K562 (cell line): Measurements from ENCODE around the gene WFIKKN2. TPM values are rescaled to one million over a fixed set of nuclear protein-coding genes. Genes with fewer than 3 reads are reported as not detected.

ENCODE experiments used
- CTBP1 ChIP-seq: fragments of 450-650 bp; IDR thresholded peaks from 2 replicates; pipeline ENCODE4 v1.6.1; 2016; ENCODE audit warnings: borderline replicate concordance
- CXXC5 ChIP-seq: fragments of 250-450 bp; sonication (Bioruptor Pico); IDR thresholded peaks from 2 replicates; pipeline ENCODE4 v1.8.0; 2022; ENCODE audit warnings: inconsistent platforms, mild to moderate bottlenecking, moderate library complexity
- E4F1 ChIP-seq: fragments of 250-450 bp; sonication (Bioruptor Pico); IDR thresholded peaks from 2 replicates; pipeline ENCODE4 v1.5.0; 2021; ENCODE audit warnings: mild to moderate bottlenecking, borderline replicate concordance
- GABPB2 ChIP-seq: fragments of 250-450 bp; sonication (Bioruptor Pico); conservative IDR thresholded peaks from 2 replicates; pipeline ENCODE4 v1.5.1; 2021; ENCODE audit warnings: mild to moderate bottlenecking
- GTF2B ChIP-seq: IDR thresholded peaks from 2 replicates; pipeline ENCODE4 v1.6.1; 2011; ENCODE audit not compliant: insufficient read length; ENCODE audit errors: extremely low read depth
- HDGF ChIP-seq: fragments of 450-650 bp; IDR thresholded peaks from 2 replicates; pipeline ENCODE4 v1.6.1; 2016
- HLTF ChIP-seq: fragments of 450-650 bp; IDR thresholded peaks from 2 replicates; pipeline ENCODE4 v1.6.1; 2016
- KAT8 ChIP-seq: fragments of 450-650 bp; IDR thresholded peaks from 2 replicates; pipeline ENCODE4 v1.6.1; 2016; ENCODE audit warnings: low read depth, mild to moderate bottlenecking
- MAX ChIP-seq: sonication (generic); formaldehyde crosslinking; IDR thresholded peaks from 2 replicates; pipeline ENCODE4 v1.9.0; 2022; ENCODE audit warnings: mild to moderate bottlenecking, missing genetic modification reagents
- NFRKB ChIP-seq: fragments of 450-650 bp; IDR thresholded peaks from 2 replicates; pipeline ENCODE4 v1.6.1; 2016; ENCODE audit warnings: low read depth
- NR2C1 ChIP-seq, 2 experiments: fragments of 450-650 bp; IDR thresholded peaks; 2 replicates each; pipeline ENCODE4 v1.6.1; 2017; ENCODE audit warnings: mild to moderate bottlenecking in 2 of 2, antibody characterized with exemption in 1 of 2, inconsistent platforms in 1 of 2, missing compliant biosample characterization in 1 of 2, missing genetic modification characterization in 1 of 2
- PKNOX1 ChIP-seq: fragments of 450-650 bp; IDR thresholded peaks from 2 replicates; pipeline ENCODE4 v1.6.1; 2016
- RAD21 ChIP-seq, 2 experiments: fragments of 250-450 bp in 1 of 2; fragments of 450-650 bp in 1 of 2; sonication (Bioruptor Pico) in 1 of 2; formaldehyde crosslinking in 1 of 2; IDR thresholded peaks in 1 of 2; conservative IDR thresholded peaks in 1 of 2; 2 replicates each; pipeline versions ENCODE4 v1.4.0 to v1.8.0; 2020 to 2022; ENCODE audit warnings: mild to moderate bottlenecking in 2 of 2, moderate library complexity in 1 of 2
- SLC30A9 ChIP-seq: fragments of 250-450 bp; sonication (Bioruptor Pico); IDR thresholded peaks from 2 replicates; pipeline ENCODE4 v1.8.0; 2022; ENCODE audit warnings: mild to moderate bottlenecking, moderate library complexity
- TBP ChIP-seq: optimal IDR thresholded peaks from 2 replicates; pipeline ENCODE3; 2011; ENCODE audit warnings: low read depth, low read length, improper control_type of control experiment
- TFE3 ChIP-seq: fragments of 450-650 bp; formaldehyde crosslinking; IDR thresholded peaks from 2 replicates; pipeline ENCODE4 v1.4.0; 2020; ENCODE audit warnings: mild to moderate bottlenecking, mixed read lengths
- ZNF395 ChIP-seq: fragments of 200-800 bp; sonication (Bioruptor generic); IDR thresholded peaks from 2 replicates; pipeline ENCODE4 v1.6.1; 2017; ENCODE audit warnings: missing genetic modification characterization, missing compliant biosample characterization
- ZNF511 ChIP-seq: sonication (generic); formaldehyde crosslinking; IDR thresholded peaks from 2 replicates; pipeline ENCODE4 v1.8.0; 2022; ENCODE audit warnings: mild to moderate bottlenecking, missing genetic modification reagents
- ZNF830 ChIP-seq: fragments of 250-450 bp; sonication (Bioruptor Pico); IDR thresholded peaks from 2 replicates; pipeline ENCODE4 v1.5.0; 2021; ENCODE audit warnings: mild to moderate bottlenecking
- ZSCAN29 ChIP-seq: fragments of 450-650 bp; IDR thresholded peaks from 2 replicates; pipeline ENCODE4 v1.6.1; 2017
- polyA plus RNA-seq, 8 experiments: library from polyadenylated mRNA; depleted of rRNA in 4 of 8; stranded (reverse) in 5 of 8; unstranded in 3 of 8; fragments of >200 nt; fragmentation: Nextera tagmentation in 2 of 8; fragmentation: Illumina TruSeq in 1 of 8; extraction: Ambion mirVana in 2 of 8; extraction: Trizol in 1 of 8; gene quantifications; 2 replicates each; pipeline versions ENCODE4 v1.2.1 to v1.2.3, GENCODE V29; 2011 to 2014; ENCODE audit warnings: inconsistent platforms in 1 of 8, missing spikeins in 1 of 8
- total RNA-seq, 7 experiments: library from RNA; depleted of rRNA in 6 of 7; stranded (reverse); fragments of >200 nt in 6 of 7; fragmentation: Illumina TruSeq in 2 of 7; extraction: Trizol in 2 of 7; gene quantifications; 2 replicates each; pipeline versions ENCODE4 v1.2.1 to v1.2.3, GENCODE V29; 2011 to 2021; ENCODE audit warnings: low replicate concordance in 1 of 7

Gene WFIKKN2
- total and polyA plus RNA-seq, 9 of the 15 experiments (the other 6 are each of a cell fraction or from before 2014, with no cell fraction given) = 0.07 TPM; not detected in 8

GRCh38 chr17:50865060-50865867 lies 29.9 kb downstream of the WFIKKN2 start (continued):
- no peak for TF ChIP-seq KAT8
- no peak for TF ChIP-seq ZNF395 (CRISPR knock-in tag)
- TF ChIP-seq PKNOX1 = peak; percentile 51; the same call in 1 of the 2 replicates
- no peak for TF ChIP-seq ZNF511 (CRISPR knock-in tag)
- no peak for TF ChIP-seq GTF2B
- no peak for TF ChIP-seq RAD21 (CRISPR knock-in tag; conservative IDR thresholded peaks at IDR 0.05 in 1 of 2, IDR thresholded peaks at IDR 0.05 in 1 of 2)
- TF ChIP-seq E4F1 (CRISPR knock-in tag) = no peak
- TF ChIP-seq TBP = peak; percentile 20
- peak; percentile 13; the same call in 1 of the 2 replicates for TF ChIP-seq HLTF
- no peak for TF ChIP-seq CTBP1
- no peak for TF ChIP-seq TFE3 (CRISPR knock-in tag)
- TF ChIP-seq ZSCAN29 = no peak
- TF ChIP-seq GABPB2 (CRISPR knock-in tag) = no peak
- TF ChIP-seq NFRKB = no peak
- TF ChIP-seq ZNF830 (CRISPR knock-in tag) = no peak
- no peak for TF ChIP-seq SLC30A9 (CRISPR knock-in tag)
- TF ChIP-seq MAX = no peak
- TF ChIP-seq HDGF = no peak
- no peak for TF ChIP-seq NR2C1 (IDR thresholded peaks at IDR 0.05)
- TF ChIP-seq NR2C1 (tag; IDR thresholded peaks at IDR 0.05) = no peak
- TF ChIP-seq CXXC5 = 0 out of 2 replicates have a peak, but pooled peaks have one; percentile 10
